Testis (tissue), 2 donors: Measurements from ENCODE around the gene PAQR9.

Experiments used
- POLR2A ChIP-seq: fragments of 450-650 bp; IDR thresholded peaks from one replicate; pipeline ENCODE4 v1.6.1; 2017; ENCODE audit warnings: antibody characterized with exemption, mild to moderate bottlenecking, moderate library complexity
- TF ChIP-seq, protein P1 (sequence below), 3 experiments: fragments of 450-650 bp in 2 of 3; fragments of 200-600 bp in 1 of 3; sonication (generic) in 1 of 3; IDR thresholded peaks; one replicate each; pipeline ENCODE4 v1.5.1; 2016 to 2019; ENCODE audit warnings: antibody characterized with exemption in 3 of 3, mild to moderate bottlenecking in 2 of 3, moderate library complexity in 1 of 3

DNA sequence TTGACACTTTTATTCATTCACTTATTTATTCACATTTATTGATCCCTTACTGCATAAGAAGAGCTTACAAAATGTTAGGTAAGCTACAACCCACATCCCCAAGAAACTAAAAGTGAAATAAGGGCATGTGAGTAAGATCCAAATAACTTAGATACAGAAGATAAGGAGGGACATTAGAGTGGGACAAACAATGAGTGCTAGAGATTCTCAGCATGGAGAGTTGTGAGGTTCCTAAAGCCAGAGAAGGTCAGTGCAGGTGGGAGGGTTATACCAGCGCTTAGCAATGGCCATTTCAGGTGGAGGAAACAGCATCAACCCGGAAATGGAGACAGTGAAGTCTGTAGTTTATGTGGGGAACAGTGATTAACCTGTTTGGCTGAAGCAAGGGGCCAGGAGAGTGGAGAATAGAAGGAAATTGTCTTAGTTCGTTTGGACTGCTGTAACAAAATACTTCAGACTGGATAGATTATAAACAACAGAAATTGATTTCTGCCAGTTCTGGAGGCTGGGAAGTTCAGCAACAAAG, 49.1 kb downstream of the PAQR9 start:
- TF ChIP-seq, protein P1, sequence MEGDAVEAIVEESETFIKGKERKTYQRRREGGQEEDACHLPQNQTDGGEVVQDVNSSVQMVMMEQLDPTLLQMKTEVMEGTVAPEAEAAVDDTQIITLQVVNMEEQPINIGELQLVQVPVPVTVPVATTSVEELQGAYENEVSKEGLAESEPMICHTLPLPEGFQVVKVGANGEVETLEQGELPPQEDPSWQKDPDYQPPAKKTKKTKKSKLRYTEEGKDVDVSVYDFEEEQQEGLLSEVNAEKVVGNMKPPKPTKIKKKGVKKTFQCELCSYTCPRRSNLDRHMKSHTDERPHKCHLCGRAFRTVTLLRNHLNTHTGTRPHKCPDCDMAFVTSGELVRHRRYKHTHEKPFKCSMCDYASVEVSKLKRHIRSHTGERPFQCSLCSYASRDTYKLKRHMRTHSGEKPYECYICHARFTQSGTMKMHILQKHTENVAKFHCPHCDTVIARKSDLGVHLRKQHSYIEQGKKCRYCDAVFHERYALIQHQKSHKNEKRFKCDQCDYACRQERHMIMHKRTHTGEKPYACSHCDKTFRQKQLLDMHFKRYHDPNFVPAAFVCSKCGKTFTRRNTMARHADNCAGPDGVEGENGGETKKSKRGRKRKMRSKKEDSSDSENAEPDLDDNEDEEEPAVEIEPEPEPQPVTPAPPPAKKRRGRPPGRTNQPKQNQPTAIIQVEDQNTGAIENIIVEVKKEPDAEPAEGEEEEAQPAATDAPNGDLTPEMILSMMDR (IDR thresholded peaks at IDR 0.05): no peak
- no peak for TF ChIP-seq POLR2A
